Stimulated activated CD8-positive, alpha-beta memory T cell treated with anti-CD3 and anti-CD28 coated beads, Interleukin-7, amount 100 ng/mL, for 4 hours (primary cell): ENCODE measurements around the gene GRM2.
"Not testable (repeated sequence)": the region's sequence is repeated elsewhere in the genome, so short reads cannot be mapped to it uniquely, and the experiment has no call there.

ENCODE experiments used
- DNase-seq, 2 donors: peaks; one replicate each; pipeline ENCODE4 v3.0.0-alpha.2; 2020; ENCODE audit warnings: low read depth in 2 of 2

GRM2 gene

GRCh38 chr3:51722362-51722761 lies 15.5 kb downstream of the GRM2 start:
- DNase-seq, result no peak

- no peak for DNase-seq
Measured at GRCh38 chr3:51727500-51727899, 20.6 kb downstream of the GRM2 start.

DNA sequence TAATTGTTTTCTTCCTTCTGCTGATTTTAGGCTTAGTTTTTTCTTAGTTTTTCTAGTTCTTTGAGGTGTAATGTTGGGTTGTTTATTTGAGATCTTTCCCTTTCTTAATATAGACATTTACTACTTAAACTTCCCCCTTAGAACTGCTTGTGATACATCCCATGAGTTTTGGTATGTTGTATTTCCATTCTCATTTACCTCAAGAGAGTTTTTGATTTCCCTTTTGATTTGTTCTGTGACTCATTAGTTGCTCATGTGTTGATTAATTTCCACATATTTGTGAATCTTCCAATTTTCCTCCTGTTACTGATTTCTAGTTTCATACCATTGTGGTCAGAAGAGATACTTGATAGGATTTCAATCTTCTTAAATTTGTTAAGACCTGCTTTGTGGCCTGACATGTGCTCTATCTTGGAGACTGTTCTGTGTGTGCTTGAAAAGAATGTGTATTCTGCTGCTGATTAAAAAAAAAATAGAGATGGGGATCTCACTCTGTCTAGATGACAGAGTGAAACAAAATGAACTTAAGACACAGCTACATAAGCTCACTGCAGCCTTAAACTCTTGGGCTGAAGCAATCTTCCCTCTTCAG lies 22.3 kb downstream of the GRM2 start:
- no peak for DNase-seq

DNA sequence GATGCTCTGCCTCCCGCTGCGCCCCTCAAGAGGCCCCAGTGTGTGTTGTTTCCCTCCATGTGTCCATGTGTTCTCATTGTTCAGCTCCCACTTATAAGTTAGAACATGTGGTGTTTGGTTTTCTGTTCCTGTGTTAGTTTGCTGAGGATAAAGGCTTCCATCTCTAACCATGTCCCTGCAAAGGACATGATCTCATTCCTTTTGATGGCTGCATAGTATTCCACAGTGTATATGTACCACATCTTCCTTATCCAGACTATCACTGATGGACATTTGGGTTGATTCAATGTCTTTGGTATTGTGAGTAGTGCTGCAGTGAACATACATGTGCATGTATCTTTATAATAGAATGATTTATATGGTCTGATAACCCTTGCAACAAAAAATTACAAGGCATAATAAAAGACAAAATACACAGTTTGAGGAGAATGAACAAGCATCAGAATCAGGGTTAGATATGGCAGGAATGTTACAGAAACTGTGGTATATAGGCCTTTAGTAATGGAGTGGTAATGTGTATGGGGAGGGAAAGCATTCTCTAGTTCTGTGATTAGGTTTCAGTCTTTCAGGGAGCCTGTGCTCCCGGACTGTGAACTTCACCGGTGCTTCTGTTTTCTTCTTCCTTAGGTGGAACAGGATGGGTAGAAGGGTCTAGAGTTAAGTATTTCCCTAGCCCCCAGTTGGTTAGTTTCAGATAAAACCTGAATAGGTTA lies 27.1 kb downstream of the GRM2 start:
- no peak for DNase-seq

- DNase-seq, result no peak
Measured at GRCh38 chr3:51734572-51734907, 27.7 kb downstream of the GRM2 start.

DNA sequence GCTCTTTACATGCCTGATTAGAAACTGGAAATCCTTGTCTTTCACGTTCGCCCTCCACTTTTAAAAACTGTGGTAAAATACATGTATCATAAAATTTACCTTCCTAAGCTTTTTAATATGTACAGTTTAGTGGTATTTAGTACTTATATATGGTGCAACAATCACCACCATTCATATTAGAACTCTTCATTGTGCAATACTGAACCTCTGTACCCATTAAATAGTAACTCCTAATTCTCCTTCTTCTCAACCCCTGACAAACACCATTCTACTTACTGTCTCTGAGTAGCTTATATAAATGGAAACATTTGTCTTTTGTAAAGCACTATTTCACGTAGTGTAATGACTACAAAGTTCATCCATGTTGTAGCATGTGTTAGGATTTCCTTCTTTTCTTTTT lies 28.2 kb downstream of the GRM2 start:
- DNase-seq, result no peak

DNA sequence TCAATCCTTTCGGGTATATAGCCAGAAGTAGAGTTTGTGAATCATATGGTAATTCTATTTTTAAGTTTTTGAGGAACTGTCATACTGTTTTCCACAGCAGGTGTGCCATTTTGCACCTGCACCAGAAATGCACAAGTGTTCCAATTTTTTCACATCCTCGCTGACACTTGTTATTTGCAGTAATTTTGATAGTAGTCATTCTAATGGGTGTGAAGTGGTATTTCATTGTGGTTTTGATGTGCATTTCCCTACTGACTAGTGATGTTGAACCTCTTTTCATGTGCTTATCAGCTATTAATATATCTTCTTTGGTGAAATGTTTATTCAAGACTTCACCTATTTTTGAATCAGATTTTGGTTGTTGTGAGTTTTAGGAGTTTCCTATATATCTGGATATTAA lies 29.1 kb downstream of the GRM2 start:
- no peak for DNase-seq

DNA sequence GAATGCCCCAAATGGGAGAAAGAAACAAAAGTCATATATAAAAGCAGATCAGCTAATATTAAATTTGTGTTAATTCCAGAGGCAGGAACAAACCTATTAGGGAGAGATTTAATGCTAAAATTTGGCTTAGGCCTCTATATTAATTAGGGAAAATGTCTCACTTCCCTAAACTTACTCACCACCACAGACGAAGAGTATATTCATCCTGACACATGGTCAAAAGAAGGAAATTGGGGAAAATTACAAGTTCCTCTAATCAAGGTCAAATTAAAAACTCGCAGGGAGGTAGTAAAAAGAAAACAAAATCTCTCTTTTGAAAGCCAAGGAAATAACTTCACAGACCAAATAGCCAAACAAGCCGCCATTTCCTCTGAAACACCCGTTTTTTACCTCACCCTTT lies 32.2 kb downstream of the GRM2 start:
- no peak for DNase-seq

DNA sequence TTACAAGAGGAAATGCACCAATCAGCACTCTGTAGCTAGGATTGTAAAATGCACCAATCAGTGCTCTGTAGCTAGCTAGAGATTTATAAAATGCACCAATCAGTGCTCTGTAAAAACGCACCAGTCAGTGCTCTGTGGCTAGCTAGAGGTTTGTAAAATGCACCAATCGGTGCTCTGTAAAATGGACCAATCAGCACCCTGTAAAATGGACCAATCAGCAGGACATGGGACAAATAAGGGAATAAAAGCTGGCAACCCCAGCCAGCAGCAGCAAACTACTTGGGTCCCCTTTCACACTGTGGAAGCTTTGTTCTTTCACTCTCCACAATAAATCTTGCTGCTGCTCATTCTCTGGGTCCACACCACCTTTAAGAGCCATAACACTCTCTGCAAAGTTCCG lies 35.5 kb downstream of the GRM2 start:
- not testable (repeated sequence) for DNase-seq

DNA sequence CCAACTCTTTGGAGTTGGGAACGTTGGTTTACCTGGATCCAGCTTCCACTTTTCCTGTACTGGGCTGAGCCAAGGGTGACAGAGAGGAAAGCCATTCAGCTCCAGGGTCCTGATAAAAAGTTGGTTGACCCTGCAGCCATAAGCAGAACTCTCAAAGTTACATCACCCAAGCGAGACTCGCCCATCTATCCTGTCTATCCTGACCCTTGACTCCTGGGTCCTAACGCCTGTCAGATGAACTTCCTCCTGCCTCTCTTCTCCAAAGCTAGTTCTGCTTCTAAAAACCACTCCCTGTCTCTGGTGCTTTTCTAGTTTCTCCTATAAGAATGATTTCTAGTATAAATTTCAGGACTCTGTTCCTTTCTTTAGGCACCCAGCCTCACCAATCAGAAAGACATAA lies 36.1 kb downstream of the GRM2 start:
- DNase-seq, result not testable (repeated sequence)

GRCh38 chr3:51747840-51748239 lies 41.0 kb downstream of the GRM2 start:
- DNase-seq, result no peak

- DNase-seq, result no peak
Measured at GRCh38 chr3:51748327-51748726, 41.5 kb downstream of the GRM2 start.

DNA sequence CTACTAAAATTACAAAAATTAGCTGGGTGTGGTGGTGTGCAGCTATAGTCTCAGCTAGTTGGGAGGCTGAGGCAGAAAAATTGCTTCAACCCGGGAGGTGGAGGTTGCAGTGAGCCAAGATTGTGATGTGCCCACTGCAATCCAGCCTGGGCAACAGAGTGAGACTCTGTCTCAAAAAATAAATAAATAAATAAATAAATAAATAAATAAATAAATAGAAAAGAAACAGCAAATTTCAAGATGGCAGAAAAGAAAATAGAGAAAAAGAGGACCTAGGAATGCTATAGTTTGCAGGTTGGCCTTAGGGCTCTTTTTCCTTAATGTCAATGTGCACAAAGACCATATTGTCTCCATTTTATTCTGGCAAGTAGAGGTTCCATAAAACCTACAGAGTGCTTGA lies 44.0 kb downstream of the GRM2 start:
- DNase-seq, result no peak

GRCh38 chr3:51751287-51751686 lies 44.4 kb downstream of the GRM2 start:
- no peak for DNase-seq

GRCh38 chr3:51753763-51754750 lies 47.2 kb downstream of the GRM2 start:
- not testable (repeated sequence) for DNase-seq

GRCh38 chr3:51759203-51759602 lies 52.3 kb downstream of the GRM2 start:
- no peak for DNase-seq
